A549 (cell line): ENCODE measurements around the gene CLIP2. TPM values are rescaled to one million over a fixed set of nuclear protein-coding genes. Genes with fewer than 3 reads are reported as not detected.
A peak's percentile ranks its signal among the peaks of the same experiment; 100 is the strongest.

Source experiments
- ATAC-seq, 2 experiments: fragments of 200-7000 bp in 1 of 2; fragments of >200 bp in 1 of 2; cut with Nextera tagmentation in 1 of 2; cut with Tn5 transposase in 1 of 2; 3 replicates each; pipeline versions ENCODE4 v1.8.0 to v1.9.1; 2018 to 2020; ENCODE audit warnings: mild to moderate bottlenecking in 1 of 2, moderate library complexity in 1 of 2
- CTCF ChIA-PET: fragments of 300-600 bp; sonication (Branson Sonifier 250); formaldehyde crosslinking; extraction: SDS; loops from one replicate; lab custom pipeline; 2021; ENCODE audit warnings: antibody characterized with exemption, inconsistent platforms; lab: Yijun Ruan, JAX
- POLR2A ChIA-PET: fragments of 350-600 bp; formaldehyde crosslinking; extraction: SDS; loops from one replicate; lab custom pipeline; 2021; ENCODE audit warnings: antibody characterized with exemption, inconsistent platforms; lab: Yijun Ruan, JAX
- DNase-seq, 2 experiments: peaks; one replicate each; pipeline versions ENCODE4 v3.0.0 to v3.0.0-alpha.2; 2011 to 2016; ENCODE audit warnings: low read depth in 1 of 2, low spot score in 1 of 2
- FAIRE-seq: peaks from 2 replicates; lab custom pipeline; 2011; peaks lifted over from hg19 to GRCh38; lab: Jason Lieb, UNC
- H3K27ac ChIP-seq, 2 experiments: fragments of >200 bp; sonication (Bioruptor Twin); formaldehyde crosslinking; 3 replicates each; pipeline ENCODE4 v1.5.1; 2016 to 2017
- H3K4me1 ChIP-seq: fragments of >200 bp; sonication (Bioruptor Twin); formaldehyde crosslinking; 3 replicates; pipeline ENCODE4 v1.6.1; 2016
- H3K4me2 ChIP-seq: fragments of >200 bp; sonication (Bioruptor Twin); formaldehyde crosslinking; 3 replicates; pipeline ENCODE4 v1.6.1; 2016
- H3K4me3 ChIP-seq: fragments of >200 bp; sonication (Bioruptor Twin); formaldehyde crosslinking; 3 replicates; pipeline ENCODE4 v1.5.1; 2016
- H3K9me3 ChIP-seq: fragments of >200 bp; sonication (Bioruptor Twin); formaldehyde crosslinking; 3 replicates; pipeline ENCODE4 v1.6.1; 2016
- CBX8 ChIP-seq: fragments of 200-600 bp; sonication (generic); IDR thresholded peaks from 2 replicates; pipeline ENCODE4 v1.6.1; 2016
- CEBPB ChIP-seq, 2 experiments: fragments of >200 bp in 1 of 2; sonication (Bioruptor Twin) in 1 of 2; formaldehyde crosslinking in 1 of 2; IDR thresholded peaks; 2 replicates each; pipeline ENCODE4 v1.6.1; 2012 to 2016
- CHD2 ChIP-seq: fragments of 150-350 bp; IDR thresholded peaks from 2 replicates; pipeline ENCODE4 v1.6.1; 2014; ENCODE audit warnings: low read length; ENCODE audit not compliant: partially characterized antibody
- CHD4 ChIP-seq: fragments of 200-600 bp; sonication (generic); IDR thresholded peaks from 2 replicates; pipeline ENCODE4 v1.6.1; 2016; ENCODE audit warnings: antibody characterized with exemption, mild to moderate bottlenecking, borderline replicate concordance
- EP300 ChIP-seq, 2 experiments: fragments of >200 bp; sonication (Bioruptor Twin); formaldehyde crosslinking; IDR thresholded peaks; 2 replicates in 1 of 2; 3 replicates in 1 of 2; pipeline ENCODE4 v1.6.1; 2016 to 2017
- ESRRA ChIP-seq: fragments of 150-350 bp; IDR thresholded peaks from 2 replicates; pipeline ENCODE4 v1.6.1; 2014; ENCODE audit warnings: mild to moderate bottlenecking, low read length, borderline replicate concordance
- FOSL2 ChIP-seq, 2 experiments: fragments of 450-650 bp in 1 of 2; fragments of >200 bp in 1 of 2; sonication (Bioruptor Twin) in 1 of 2; formaldehyde crosslinking; IDR thresholded peaks; 2 replicates each; pipeline versions ENCODE4 v1.5.0 to v1.6.1; 2016 to 2020; ENCODE audit warnings: mild to moderate bottlenecking in 1 of 2, moderate library complexity in 1 of 2
- HOXA7 ChIP-seq: fragments of 250-450 bp; sonication (Bioruptor Pico); IDR thresholded peaks from 2 replicates; pipeline ENCODE4 v1.5.0; 2020; ENCODE audit warnings: mild to moderate bottlenecking, moderate library complexity
- JUN ChIP-seq, 2 experiments: fragments of >200 bp; sonication (Bioruptor Twin); formaldehyde crosslinking; IDR thresholded peaks; 2 replicates in 1 of 2; 3 replicates in 1 of 2; pipeline ENCODE4 v1.6.1; 2016 to 2017
- KDM1A ChIP-seq: fragments of 200-600 bp; sonication (generic); IDR thresholded peaks from 2 replicates; pipeline ENCODE4 v1.6.1; 2016; ENCODE audit warnings: low read depth, mild to moderate bottlenecking
- KDM5A ChIP-seq: fragments of 200-600 bp; sonication (generic); IDR thresholded peaks from 2 replicates; pipeline ENCODE4 v1.6.1; 2016; ENCODE audit warnings: antibody characterized with exemption, mild to moderate bottlenecking
- MAFK ChIP-seq: fragments of 450-650 bp; IDR thresholded peaks from 2 replicates; pipeline ENCODE4 v1.6.1; 2014; ENCODE audit not compliant: partially characterized antibody
- MYC ChIP-seq: IDR thresholded peaks from 2 replicates; pipeline ENCODE4 v1.6.1; 2012; ENCODE audit warnings: mild to moderate bottlenecking, inconsistent platforms, low read length, improper control_type of control experiment, borderline replicate concordance
- RAD21 ChIP-seq, 2 experiments: fragments of >200 bp in 1 of 2; sonication (Bioruptor Twin) in 1 of 2; formaldehyde crosslinking in 1 of 2; IDR thresholded peaks in 1 of 2; conservative IDR thresholded peaks in 1 of 2; 2 replicates in 1 of 2; 3 replicates in 1 of 2; pipeline ENCODE4 v1.6.1; 2012 to 2018; ENCODE audit warnings: inconsistent platforms in 1 of 2
- RARB ChIP-seq: fragments of 250-450 bp; sonication (Bioruptor Pico); IDR thresholded peaks from 2 replicates; pipeline ENCODE4 v1.8.0; 2021; ENCODE audit warnings: mild to moderate bottlenecking, moderate library complexity
- SMC3 ChIP-seq: fragments of >200 bp; sonication (Bioruptor Twin); formaldehyde crosslinking; IDR thresholded peaks from 3 replicates; pipeline ENCODE4 v1.6.1; 2018; ENCODE audit warnings: inconsistent platforms
- ZC3H11A ChIP-seq: fragments of 450-650 bp; IDR thresholded peaks from 2 replicates; pipeline ENCODE4 v1.6.1; 2014; ENCODE audit warnings: antibody characterized with exemption, mild to moderate bottlenecking
- WGBS: methylation state at CpG from one replicate; pipeline ENCODE4 v1.1.6; 2017; ENCODE audit errors: missing lambda C conversion rate; 5-methylcytosine and 5-hydroxymethylcytosine counted together
- polyA plus RNA-seq, 4 experiments: library from polyadenylated mRNA; depleted of rRNA in 3 of 4; stranded (reverse); fragments of >200 nt; fragmentation: RNase III in 1 of 4; extraction: RNeasy Plus Mini Kit Qiagen cat#74134 plus additional on column Dnase treatment in 1 of 4; gene quantifications; 2 replicates in 3 of 4; 3 replicates in 1 of 4; pipeline ENCODE4 v1.2.3, GENCODE V29; 2011 to 2017
- TF ChIP-seq, protein P1 (sequence below): fragments of 250-450 bp; sonication (Bioruptor Pico); IDR thresholded peaks from 2 replicates; pipeline ENCODE4 v1.5.0; 2020; ENCODE audit warnings: low read depth, mild to moderate bottlenecking, moderate library complexity
- TF ChIP-seq, protein P2 (sequence below): IDR thresholded peaks from 2 replicates; pipeline ENCODE4 v1.6.1; 2012
- TF ChIP-seq, protein P3 (sequence below): fragments of 250-450 bp; sonication (Bioruptor Pico); IDR thresholded peaks from 2 replicates; pipeline ENCODE4 v1.5.0; 2021; ENCODE audit warnings: mild to moderate bottlenecking, moderate library complexity, borderline replicate concordance

CLIP2 gene
- polyA plus RNA-seq, 2 of the 4 experiments (the other 2 are of a cell fraction), result 3.7 to 17.0 TPM

DNA sequence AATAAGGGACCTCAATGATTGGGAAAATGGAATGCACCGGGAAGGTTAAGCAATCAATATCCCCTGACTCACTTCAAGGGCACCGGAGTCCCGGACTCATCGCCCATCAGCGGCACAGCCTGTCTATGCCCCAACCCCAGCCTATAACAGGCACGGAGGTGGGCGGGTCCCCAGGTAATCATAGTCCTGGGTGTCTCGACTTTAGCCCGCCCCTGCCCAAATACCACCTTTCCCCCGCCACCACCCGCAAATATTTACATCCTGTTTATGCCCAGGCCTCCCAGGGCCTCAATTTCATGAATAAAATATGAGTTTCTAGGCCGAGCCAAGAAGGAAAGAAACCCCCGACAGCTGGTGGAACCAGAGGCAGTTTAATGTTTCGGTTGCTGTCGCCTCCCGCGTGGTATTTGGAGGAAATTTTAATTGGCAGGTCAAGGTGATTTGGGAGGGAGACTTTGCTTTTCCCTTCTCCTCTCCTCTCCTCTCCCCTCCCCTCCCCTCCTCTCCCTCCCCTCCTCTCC is 19.4 kb upstream of the CLIP2 start:
- no peak for TF ChIP-seq KDM5A
- TF ChIP-seq, protein P1, sequence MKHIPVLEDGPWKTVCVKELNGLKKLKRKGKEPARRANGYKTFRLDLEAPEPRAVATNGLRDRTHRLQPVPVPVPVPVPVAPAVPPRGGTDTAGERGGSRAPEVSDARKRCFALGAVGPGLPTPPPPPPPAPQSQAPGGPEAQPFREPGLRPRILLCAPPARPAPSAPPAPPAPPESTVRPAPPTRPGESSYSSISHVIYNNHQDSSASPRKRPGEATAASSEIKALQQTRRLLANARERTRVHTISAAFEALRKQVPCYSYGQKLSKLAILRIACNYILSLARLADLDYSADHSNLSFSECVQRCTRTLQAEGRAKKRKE (CRISPR knock-in tag), result no peak
- no peak for TF ChIP-seq ZC3H11A
- TF ChIP-seq SMC3, result peak; percentile 33; the same call in 2 of the 3 replicates
- TF ChIP-seq CHD2, result no peak
- peak in 1 of 2 experiments; percentile 29; a peak in 1 of 5 replicates for TF ChIP-seq JUN (IDR thresholded peaks at IDR 0.05)
- 0 out of 5 replicates have a peak, but pooled peaks of 1 of the 2 experiments have one; percentile 16 for TF ChIP-seq RAD21 (conservative IDR thresholded peaks at IDR 0.05 in 1 of 2, IDR thresholded peaks at IDR 0.05 in 1 of 2)
- TF ChIP-seq CBX8, result no peak
- TF ChIP-seq CEBPB (IDR thresholded peaks at IDR 0.05), result peak in 1 of 2 experiments; percentile 51; a peak in 2 of 4 replicates
- TF ChIP-seq FOSL2 (IDR thresholded peaks at IDR 0.05), result no peak
- 0 out of 2 replicates have a peak, but pooled peaks have one; percentile 2 for TF ChIP-seq FOSL2 (CRISPR knock-in tag; IDR thresholded peaks at IDR 0.05)
- TF ChIP-seq, protein P2, sequence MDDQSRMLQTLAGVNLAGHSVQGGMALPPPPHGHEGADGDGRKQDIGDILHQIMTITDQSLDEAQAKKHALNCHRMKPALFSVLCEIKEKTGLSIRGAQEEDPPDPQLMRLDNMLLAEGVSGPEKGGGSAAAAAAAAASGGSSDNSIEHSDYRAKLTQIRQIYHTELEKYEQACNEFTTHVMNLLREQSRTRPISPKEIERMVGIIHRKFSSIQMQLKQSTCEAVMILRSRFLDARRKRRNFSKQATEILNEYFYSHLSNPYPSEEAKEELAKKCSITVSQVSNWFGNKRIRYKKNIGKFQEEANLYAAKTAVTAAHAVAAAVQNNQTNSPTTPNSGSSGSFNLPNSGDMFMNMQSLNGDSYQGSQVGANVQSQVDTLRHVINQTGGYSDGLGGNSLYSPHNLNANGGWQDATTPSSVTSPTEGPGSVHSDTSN, result peak; percentile 37; the same call in 1 of the 2 replicates
- no peak for TF ChIP-seq HOXA7 (CRISPR knock-in tag)
- TF ChIP-seq, protein P3, sequence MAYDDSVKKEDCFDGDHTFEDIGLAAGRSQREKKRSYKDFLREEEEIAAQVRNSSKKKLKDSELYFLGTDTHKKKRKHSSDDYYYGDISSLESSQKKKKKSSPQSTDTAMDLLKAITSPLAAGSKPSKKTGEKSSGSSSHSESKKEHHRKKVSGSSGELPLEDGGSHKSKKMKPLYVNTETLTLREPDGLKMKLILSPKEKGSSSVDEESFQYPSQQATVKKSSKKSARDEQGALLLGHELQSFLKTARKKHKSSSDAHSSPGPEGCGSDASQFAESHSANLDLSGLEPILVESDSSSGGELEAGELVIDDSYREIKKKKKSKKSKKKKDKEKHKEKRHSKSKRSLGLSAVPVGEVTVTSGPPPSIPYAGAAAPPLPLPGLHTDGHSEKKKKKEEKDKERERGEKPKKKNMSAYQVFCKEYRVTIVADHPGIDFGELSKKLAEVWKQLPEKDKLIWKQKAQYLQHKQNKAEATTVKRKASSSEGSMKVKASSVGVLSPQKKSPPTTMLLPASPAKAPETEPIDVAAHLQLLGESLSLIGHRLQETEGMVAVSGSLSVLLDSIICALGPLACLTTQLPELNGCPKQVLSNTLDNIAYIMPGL, result no peak
- no peak for TF ChIP-seq MYC
- no peak for TF ChIP-seq CHD4
- TF ChIP-seq MAFK, result no peak
- no peak for TF ChIP-seq EP300 (IDR thresholded peaks at IDR 0.05)
- TF ChIP-seq RARB (CRISPR knock-in tag), result no peak
- no peak for TF ChIP-seq ESRRA
- WGBS, result under 1% methylated on average over 17 of the region's 17 CpGs
- FAIRE-seq (no peak), ATAC-seq (peak; percentile 81), DNase-seq (peak; percentile 70 to 86)
- Histone ChIP-seq H3K4me3 (peak overlapping the region; percentile 42), H3K27ac (peak overlapping the region; percentile 18 to 85; a peak in 5 of 6 replicates), H3K4me2 (peak overlapping the region; percentile 46), H3K9me3 (no peaks in the 10 kb centered on the region), H3K4me1 (peaks cover 23% of the 10 kb centered on the region)
- ChIA-PET POLR2A (interaction anchor here (0.7 kb wide), 1 partner anchor 138 kb away, joined by 4 read pairs; no protein-coding TSS in a partner anchor), CTCF (interaction anchor here (0.6 to 2.1 kb wide), 5 partner anchors 11 to 132 kb away, joined by 3 to 9 read pairs (median 6); partner anchors contain the start of gene CLIP2)

DNA sequence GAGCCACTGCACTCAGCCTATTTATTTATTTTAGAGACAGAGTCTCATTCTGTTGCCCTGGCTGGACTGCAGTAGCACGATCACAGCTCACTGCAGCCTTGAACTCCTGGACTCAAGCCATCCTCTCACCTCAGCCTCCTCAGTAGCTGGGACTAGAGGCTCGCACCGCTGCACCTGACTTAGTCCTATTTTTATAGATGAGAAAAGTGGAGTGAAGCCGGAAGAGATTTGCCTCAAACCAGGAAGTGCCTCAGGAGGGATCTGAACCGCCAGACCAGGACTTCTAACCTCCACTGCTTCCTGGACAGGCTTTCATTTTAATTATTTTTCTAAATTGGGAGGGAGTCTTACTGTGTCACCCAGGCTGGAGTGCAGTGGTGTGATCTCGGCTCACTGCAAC is 17.5 kb upstream of the CLIP2 start:
- POLR2A ChIA-PET, result no interaction called here
- FAIRE-seq, result no peak

More for the DNA sequence above, 17.5 kb upstream of the CLIP2 start:
- no peak overlapping the region for H3K4me3 ChIP-seq
- no peaks in the 10 kb centered on the region for H3K9me3 ChIP-seq
- no peak overlapping the region for H3K4me2 ChIP-seq
- DNase-seq (no peak), ATAC-seq (no peak)
- 90% methylated on average over 6 of the region's 6 CpGs for WGBS
- peak overlapping the region; percentile 77 to 79; a peak in 5 of 6 replicates for H3K27ac ChIP-seq
- H3K4me1 ChIP-seq, result peaks cover 34% of the 10 kb centered on the region
- CTCF ChIA-PET, result interaction anchor here (0.9 to 1.8 kb wide), 2 partner anchors 11 to 17 kb away, joined by 3 to 4 read pairs; partner anchors contain the start of gene CLIP2
- no peak for TF ChIP-seq KDM1A
